Right lung (tissue), 5 donors: ENCODE data around the gene OGG1. TPM values are rescaled to one million over a fixed set of nuclear protein-coding genes. Genes with fewer than 3 reads are reported as not detected.

Source experiments
- polyA plus RNA-seq, 5 donors: library from polyadenylated mRNA; unstranded; fragments of 120-200 nt; gene quantifications; one replicate each; pipeline versions ENCODE4 v1.2.1 to v1.2.3, GENCODE V29; 2013; ENCODE audit warnings: inconsistent platforms in 1 of 5, low replicate concordance in 1 of 5; ENCODE audit not compliant: insufficient read length in 5 of 5, insufficient read depth in 1 of 5

The OGG1 gene
- polyA plus RNA-seq, 5 donors, result 65.6 to 75.5 (median 68.7) TPM

Other genes starting within 250 kb of the OGG1 start
- gene LHFPL4, start 196.1 kb upstream of the OGG1 start, polyA plus RNA-seq, result under 1 TPM; 0.05 to 0.33 (median 0.10) TPM
- 10 to 100 TPM; 28.3 to 33.2 (median 30.3) TPM for gene MTMR14, start 100.4 kb upstream of the OGG1 start, polyA plus RNA-seq
- under 1 TPM in 4 of 5 donors, not detected in 1; 0.05 to 0.27 (median 0.23) TPM for gene CPNE9, start 46.1 kb upstream of the OGG1 start, polyA plus RNA-seq
- gene BRPF1, start 18.2 kb upstream of the OGG1 start, polyA plus RNA-seq, result 10 to 100 TPM; 16.8 to 25.4 (median 18.5) TPM
- gene CAMK1, start 20.0 kb downstream of the OGG1 start, polyA plus RNA-seq, result 10 to 100 TPM; 18.3 to 29.0 (median 23.1) TPM
- gene TADA3, start 42.5 kb downstream of the OGG1 start, polyA plus RNA-seq, result 10 to 100 TPM; 66.6 to 95.1 (median 76.4) TPM
- 100 to 1,000 TPM in 4 of 5 donors, 10 to 100 TPM in 1; 93.6 to 118 (median 105) TPM for gene ARPC4, start 43.1 kb downstream of the OGG1 start, polyA plus RNA-seq
- gene TTLL3, start 60.3 kb downstream of the OGG1 start, polyA plus RNA-seq, result 100 to 1,000 TPM in 1 of 5 donors, 10 to 100 TPM in 4; 68.4 to 116 (median 85.6) TPM
- 10 to 100 TPM; 31.0 to 41.7 (median 36.8) TPM for gene RPUSD3, start 94.1 kb downstream of the OGG1 start, polyA plus RNA-seq
- gene CIDEC, start 130.3 kb downstream of the OGG1 start, polyA plus RNA-seq, result under 1 TPM in 3 of 5 donors, not detected in 2; 0.10 to 0.30 (median 0.21) TPM
- 10 to 100 TPM; 36.0 to 39.0 (median 38.7) TPM for gene JAGN1, start 140.7 kb downstream of the OGG1 start, polyA plus RNA-seq
- 100 to 1,000 TPM in 2 of 5 donors, 10 to 100 TPM in 3; 74.6 to 102 (median 86.3) TPM for gene IL17RE, start 152.9 kb downstream of the OGG1 start, polyA plus RNA-seq
- 10 to 100 TPM; 39.8 to 56.1 (median 42.6) TPM for gene IL17RC, start 167.1 kb downstream of the OGG1 start, polyA plus RNA-seq
- 10 to 100 TPM; 37.8 to 75.1 (median 58.3) TPM for gene CRELD1, start 183.9 kb downstream of the OGG1 start, polyA plus RNA-seq
- gene PRRT3, start 202.5 kb downstream of the OGG1 start, polyA plus RNA-seq, result 1 to 10 TPM; 2.9 to 4.7 (median 3.9) TPM
- gene EMC3, start 236.9 kb downstream of the OGG1 start, polyA plus RNA-seq, result 10 to 100 TPM; 59.9 to 76.1 (median 70.4) TPM